H1 (cell line): Measurements from ENCODE around the gene KCNC4. TPM values are rescaled to one million over a fixed set of nuclear protein-coding genes. Genes with fewer than 3 reads are reported as not detected.

Experiments
- CTCF ChIA-PET: fragments of 300-600 bp; sonication (Branson Sonifier 250); formaldehyde crosslinking; loops from one replicate; lab custom pipeline; 2021; ENCODE audit not compliant: partially characterized antibody; lab: Charles Lee
- POLR2A ChIA-PET: fragments of 300-600 bp; sonication (Branson Sonifier 250); formaldehyde crosslinking; loops from one replicate; lab custom pipeline; 2021; ENCODE audit warnings: inconsistent platforms; ENCODE audit not compliant: partially characterized antibody; lab: Charles Lee
- DNase-seq, 2 experiments: peaks; one replicate each; pipeline versions ENCODE4 v3.0.0 to v3.0.0-alpha.2; 2010 to 2022; ENCODE audit warnings: low spot score in 2 of 2, low read depth in 1 of 2, mixed read lengths in 1 of 2
- FAIRE-seq: peaks from 2 replicates; lab custom pipeline; 2011; peaks lifted over from hg19 to GRCh38; lab: Jason Lieb, UNC
- H2AFZ ChIP-seq: 2 replicates; pipeline ENCODE4 v1.8.1; 2012; ENCODE audit warnings: low read length, inconsistent platforms
- H2AK5ac ChIP-seq: 2 replicates; pipeline ENCODE4 v1.6.1; 2013; ENCODE audit warnings: low read depth, low read length
- H2BK120ac ChIP-seq: replicated peaks from 2 replicates; pipeline ENCODE3; 2013; ENCODE audit warnings: low read depth, low read length, inconsistent platforms
- H2BK12ac ChIP-seq: 2 replicates; pipeline ENCODE4 v1.6.1; 2013; ENCODE audit warnings: low read depth, low read length
- H2BK15ac ChIP-seq: 2 replicates; pipeline ENCODE4 v1.6.1; 2013; ENCODE audit warnings: low read length
- H2BK20ac ChIP-seq: 2 replicates; pipeline ENCODE4 v1.6.1; 2013; ENCODE audit warnings: low read length
- H2BK5ac ChIP-seq: 2 replicates; pipeline ENCODE4 v1.6.1; 2013; ENCODE audit warnings: low read depth, low read length
- H3K14ac ChIP-seq: 2 replicates; pipeline ENCODE4 v1.6.1; 2013; ENCODE audit warnings: inconsistent platforms; ENCODE audit not compliant: insufficient read length
- H3K18ac ChIP-seq: 2 replicates; pipeline ENCODE4 v1.6.1; 2013; ENCODE audit warnings: low read length; ENCODE audit errors: extremely low read depth
- H3K23ac ChIP-seq: 2 replicates; pipeline ENCODE4 v1.6.1; 2013; ENCODE audit warnings: inconsistent platforms; ENCODE audit not compliant: insufficient read length
- H3K23me2 ChIP-seq: 2 replicates; pipeline ENCODE4 v1.6.1; 2013; ENCODE audit warnings: low read depth, low read length
- H3K27ac ChIP-seq: 2 replicates; pipeline ENCODE4 v1.6.1; 2011; ENCODE audit warnings: low read depth, low read length, inconsistent platforms
- H3K27me3 ChIP-seq, 4 experiments: replicated peaks in 1 of 4; 1 replicate in 1 of 4; 2 replicates in 3 of 4; pipeline versions ENCODE4 v1.6.1 to v1.8.1; 2011 to 2013; ENCODE audit warnings: low read length in 3 of 4, mild to moderate bottlenecking in 3 of 4, inconsistent platforms in 2 of 4, mixed read lengths in 2 of 4, moderate library complexity in 1 of 4; ENCODE audit not compliant: control insufficient read depth in 3 of 4, insufficient read depth in 3 of 4; ENCODE audit errors: extremely low read depth in 1 of 4
- H3K36me3 ChIP-seq, 4 experiments: 2 replicates each; pipeline versions ENCODE4 v1.6.1 to v1.8.1; 2011 to 2013; ENCODE audit warnings: mild to moderate bottlenecking in 4 of 4, low read length in 3 of 4, moderate library complexity in 2 of 4, control low read depth in 1 of 4, inconsistent platforms in 1 of 4; ENCODE audit not compliant: insufficient read depth in 4 of 4, control insufficient read depth in 2 of 4
- H3K4ac ChIP-seq: replicated peaks from 2 replicates; pipeline ENCODE3; 2013; ENCODE audit warnings: low read length, low read depth, mixed read lengths, inconsistent platforms; ENCODE audit not compliant: insufficient read length
- H3K4me1 ChIP-seq, 4 experiments: replicated peaks in 1 of 4; 1 replicate in 1 of 4; 2 replicates in 3 of 4; pipeline versions ENCODE4 v1.6.1 to v1.8.1; 2011 to 2013; ENCODE audit warnings: low read length in 3 of 4, inconsistent platforms in 2 of 4, mixed read lengths in 1 of 4; ENCODE audit not compliant: insufficient read depth in 4 of 4, control insufficient read depth in 3 of 4
- H3K4me2 ChIP-seq, 2 experiments: 2 replicates each; pipeline versions ENCODE4 v1.6.1 to v1.8.1; 2011 to 2013; ENCODE audit warnings: low read depth in 2 of 2, low read length in 2 of 2, control low read depth in 1 of 2, inconsistent platforms in 1 of 2, mild to moderate bottlenecking in 1 of 2; ENCODE audit not compliant: insufficient read depth in 1 of 2
- H3K4me3 ChIP-seq, 4 experiments: fragments of 200-600, 300-600 bp in 1 of 4; sonication (generic), shearing (Covaris generic), sonication (Bioruptor Twin) in 1 of 4; 2 replicates each; pipeline versions ENCODE4 v1.5.1 to v1.8.1; 2011 to 2016; ENCODE audit warnings: low read length in 4 of 4, low read depth in 3 of 4, control low read depth in 2 of 4, inconsistent platforms in 2 of 4, mild to moderate bottlenecking in 2 of 4, mixed read lengths in 1 of 4, moderate library complexity in 1 of 4; ENCODE audit not compliant: insufficient read depth in 2 of 4; ENCODE audit errors: extremely low read depth in 1 of 4
- H3K56ac ChIP-seq: replicated peaks from 2 replicates; pipeline ENCODE3; 2013; ENCODE audit warnings: low read depth, mild to moderate bottlenecking, mixed read lengths, low read length, inconsistent platforms; ENCODE audit not compliant: insufficient read length
- H3K79me1 ChIP-seq: 2 replicates; pipeline ENCODE4 v1.6.1; 2013; ENCODE audit warnings: low read depth, low read length, control low read depth
- H3K79me2 ChIP-seq, 2 experiments: 2 replicates each; pipeline versions ENCODE4 v1.6.1 to v1.8.1; 2012 to 2013; ENCODE audit warnings: low read length in 2 of 2, mild to moderate bottlenecking in 2 of 2, inconsistent platforms in 1 of 2; ENCODE audit not compliant: insufficient read depth in 2 of 2, control insufficient read depth in 1 of 2
- H3K9ac ChIP-seq, 4 experiments: replicated peaks in 1 of 4; 1 replicate in 1 of 4; 2 replicates in 3 of 4; pipeline versions ENCODE4 v1.6.1 to v1.8.1; 2011 to 2013; ENCODE audit warnings: low read depth in 3 of 4, low read length in 3 of 4, control low read depth in 2 of 4, mild to moderate bottlenecking in 2 of 4, moderate library complexity in 2 of 4, inconsistent platforms in 1 of 4; ENCODE audit errors: extremely low read depth in 1 of 4
- H3K9me3 ChIP-seq, 2 experiments: 2 replicates each; pipeline versions ENCODE4 v1.6.1 to v1.8.1; 2012 to 2013; ENCODE audit warnings: mild to moderate bottlenecking in 2 of 2, moderate library complexity in 2 of 2, control low read depth in 1 of 2, inconsistent platforms in 1 of 2, low read depth in 1 of 2, low read length in 1 of 2, mixed read lengths in 1 of 2; ENCODE audit not compliant: insufficient read depth in 2 of 2
- H4K20me1 ChIP-seq, 2 experiments: replicated peaks in 1 of 2; 2 replicates each; pipeline versions ENCODE3 to v1.8.1; 2011 to 2013; ENCODE audit warnings: inconsistent platforms in 2 of 2, low read length in 2 of 2, mild to moderate bottlenecking in 1 of 2; ENCODE audit not compliant: insufficient read depth in 2 of 2, control insufficient read depth in 1 of 2
- H4K5ac ChIP-seq: 2 replicates; pipeline ENCODE4 v1.6.1; 2013; ENCODE audit warnings: low read length, low read depth, mixed read lengths, inconsistent platforms; ENCODE audit not compliant: insufficient read length
- H4K8ac ChIP-seq: 2 replicates; pipeline ENCODE4 v1.8.0; 2013; ENCODE audit warnings: mild to moderate bottlenecking, moderate library complexity, low read length, inconsistent platforms; ENCODE audit not compliant: insufficient read depth; ENCODE audit errors: extremely low read depth
- H4K91ac ChIP-seq: replicated peaks from 2 replicates; pipeline ENCODE3; 2013; ENCODE audit warnings: low read length, mixed read lengths, inconsistent platforms; ENCODE audit not compliant: insufficient read length
- CHD1 ChIP-seq: IDR thresholded peaks from 2 replicates; pipeline ENCODE4 v1.6.1; 2012; ENCODE audit warnings: low read depth, low read length, improper control_type of control experiment
- EGR1 ChIP-seq: IDR thresholded peaks from 2 replicates; pipeline ENCODE4 v1.6.1; 2011; ENCODE audit warnings: low read depth, low read length, borderline replicate concordance
- EZH2 ChIP-seq: fragments of 200-600 bp; sonication (generic); IDR thresholded peaks from 2 replicates; pipeline ENCODE4 v1.7.1; 2012; ENCODE audit warnings: low read depth, mild to moderate bottlenecking, moderate library complexity, low read length, inconsistent platforms; ENCODE audit not compliant: severe bottlenecking
- HDAC2 ChIP-seq, 2 experiments: fragments of 300-600 bp in 1 of 2; sonication (generic) in 1 of 2; IDR thresholded peaks; 2 replicates each; pipeline ENCODE4 v1.6.1; 2011 to 2012; ENCODE audit warnings: low read depth in 2 of 2, low read length in 2 of 2, mild to moderate bottlenecking in 2 of 2, moderate library complexity in 2 of 2, borderline replicate concordance in 1 of 2, inconsistent platforms in 1 of 2
- JUND ChIP-seq: IDR thresholded peaks from 2 replicates; pipeline ENCODE4 v1.6.1; 2011; ENCODE audit warnings: mild to moderate bottlenecking, improper control_type of control experiment, low read length
- NRF1 ChIP-seq: IDR thresholded peaks from 2 replicates; pipeline ENCODE4 v1.6.1; 2011; ENCODE audit warnings: mild to moderate bottlenecking, low read depth, low read length, improper control_type of control experiment
- POU5F1 ChIP-seq: IDR thresholded peaks from 2 replicates; pipeline ENCODE4 v1.6.1; 2011; ENCODE audit warnings: low read depth, mild to moderate bottlenecking, low read length, moderate library complexity
- SIN3A ChIP-seq, 2 experiments: IDR thresholded peaks in 1 of 2; conservative IDR thresholded peaks in 1 of 2; 2 replicates each; pipeline ENCODE4 v1.6.1; 2011 to 2012; ENCODE audit warnings: low read length in 2 of 2, improper control_type of control experiment in 1 of 2, low read depth in 1 of 2, mild to moderate bottlenecking in 1 of 2
- SIRT6 ChIP-seq: IDR thresholded peaks from one replicate; pipeline ENCODE4 v1.7.1; 2012; ENCODE audit warnings: low read length, inconsistent platforms
- SP2 ChIP-seq: IDR thresholded peaks from 2 replicates; pipeline ENCODE4 v1.6.1; 2012; ENCODE audit warnings: mild to moderate bottlenecking, low read length, inconsistent platforms
- TAF7 ChIP-seq: optimal IDR thresholded peaks from 2 replicates; pipeline ENCODE3; 2011; ENCODE audit warnings: low read depth, mild to moderate bottlenecking, inconsistent platforms, low read length, moderate library complexity, borderline replicate concordance
- TEAD4 ChIP-seq: IDR thresholded peaks from 2 replicates; pipeline ENCODE4 v1.6.1; 2012; ENCODE audit warnings: low read depth, low read length, inconsistent platforms, mixed read lengths
- WGBS, 2 experiments: shearing (Covaris generic) in 1 of 2; methylation state at CpG; one replicate each; pipeline versions ENCODE4 v1.1.6 to v1.1.7; 2013 to 2015; ENCODE audit warnings: low lambda C conversion rate in 2 of 2, mixed read lengths in 2 of 2, inconsistent platforms in 1 of 2, low coverage in 1 of 2, missing lambda C conversion rate in 1 of 2; ENCODE audit not compliant: insufficient replicate concordance in 2 of 2, insufficient coverage in 1 of 2, insufficient read length in 1 of 2; ENCODE audit errors: extremely low coverage in 1 of 2, missing lambda C conversion rate in 1 of 2; 5-methylcytosine and 5-hydroxymethylcytosine counted together
- polyA plus RNA-seq, 7 experiments: library from polyadenylated mRNA; depleted of rRNA in 3 of 7; stranded (reverse) in 5 of 7; unstranded in 2 of 7; fragments of >200 nt in 5 of 7; fragments of 200-250 nt in 2 of 7; gene quantifications; 1 replicate in 5 of 7; 2 replicates in 1 of 7; 4 replicates in 1 of 7; pipeline versions ENCODE4 v1.2.1 to v1.2.3, GENCODE V29; 2011 to 2013; ENCODE audit warnings: missing spikeins in 2 of 7, mixed read lengths in 2 of 7
- total RNA-seq: library from RNA; stranded (reverse); fragmentation: NEBNext Ultra II Directional; extraction: Animal tissue kit (Norgen Biotek cat#: 25700); gene quantifications from 2 replicates; pipeline ENCODE4 v1.2.1, GENCODE V29; 2021

KCNC4 gene
- total and polyA plus RNA-seq, 2 of the 8 experiments (the other 6 are each of a cell fraction or from before 2014, with no cell fraction given): 8.1 to 11.2 TPM

- H3K14ac ChIP-seq: no peak overlapping the region
- H3K4ac ChIP-seq: no peak overlapping the region
- no peak for DNase-seq
- WGBS, 2 experiments: 91% methylated on average over 13 of the region's 13 CpGs; no CpG with 5 or more reads in 1 of the 2 experiments
- H3K9ac ChIP-seq: no peak overlapping the region
- no peak overlapping the region for H3K18ac ChIP-seq
- no peaks in the 10 kb centered on the region; a peak in 1 of 7 replicates for H3K27me3 ChIP-seq
- no peak overlapping the region for H4K8ac ChIP-seq
- H2AFZ ChIP-seq: no peak overlapping the region
- H2AK5ac ChIP-seq: no peak overlapping the region
- H2BK120ac ChIP-seq: no peak overlapping the region
- peaks cover 0 to 2% of the 10 kb centered on the region in 2 experiments for H4K20me1 ChIP-seq
- peaks cover 0 to 1% (median 0%) of the 10 kb centered on the region in 4 experiments; a peak in 1 of 8 replicates for H3K36me3 ChIP-seq
- H3K9me3 ChIP-seq: no peaks in the 10 kb centered on the region
- no peak overlapping the region for H4K5ac ChIP-seq
- no peak overlapping the region for H3K4me3 ChIP-seq
- H3K79me1 ChIP-seq: no peaks in the 10 kb centered on the region
- H3K79me2 ChIP-seq: no peaks in the 10 kb centered on the region
- CTCF ChIA-PET: interaction anchor here (0.8 to 3.2 kb wide), 7 partner anchors 21 to 223 kb away, joined by 3 to 9 read pairs (median 7); no protein-coding TSS in a partner anchor
- H3K27ac ChIP-seq: no peak overlapping the region
- H2BK15ac ChIP-seq: no peak overlapping the region
- no peak for FAIRE-seq
- peaks cover 0 to 14% (median 8%) of the 10 kb centered on the region in 4 experiments; a peak in 6 of 7 replicates for H3K4me1 ChIP-seq
- no peak overlapping the region for H4K91ac ChIP-seq
- no peak overlapping the region for H3K56ac ChIP-seq
- no peak overlapping the region for H2BK5ac ChIP-seq
- POLR2A ChIA-PET: interaction anchor here (0.6 kb wide), 1 partner anchor 12 kb away, joined by 3 read pairs; no protein-coding TSS in a partner anchor
- no peaks in the 10 kb centered on the region; the same call in 1 of the 2 replicates for H3K23me2 ChIP-seq
- H2BK20ac ChIP-seq: no peak overlapping the region
- no peak overlapping the region for H2BK12ac ChIP-seq
- no peak overlapping the region for H3K23ac ChIP-seq
- H3K4me2 ChIP-seq: no peak overlapping the region
- TF ChIP-seq TEAD4 (no peak), POU5F1 (no peak), TAF7 (no peak), NRF1 (no peak), SIN3A (conservative IDR thresholded peaks at IDR 0.05 in 1 of 2, IDR thresholded peaks at IDR 0.05 in 1 of 2; ENCODE audit: low read depth in 1 of 2, low read length in 2 of 2) (no peak), SP2 (no peak), JUND (no peak), EGR1 (no peak), SIRT6 (no peak), CHD1 (no peak), EZH2 (no peak), HDAC2 (IDR thresholded peaks at IDR 0.05; ENCODE audit: borderline replicate concordance in 1 of 2, low read depth in 2 of 2, low read length in 2 of 2) (no peak)
These were observed 27.5 kb downstream of the KCNC4 start for GRCh38 chr1:110237386-110238152.
